ENCODE measurements around the gene RIPOR2. TPM values are rescaled to one million over a fixed set of nuclear protein-coding genes. Genes with fewer than 3 reads are reported as not detected.

Gene RIPOR2
- total and polyA plus RNA-seq, 10 of the 15 experiments (the other 5 are each of a cell fraction or from before 2014, with no cell fraction given) = 22.2 to 48.2 (median 34.7) TPM

GRCh38 chr6:24936641-24937317 lies 1.0 kb upstream of the RIPOR2 start (continued):
- TF ChIP-seq RB1 (IDR thresholded peaks at IDR 0.05; ENCODE audit: borderline replicate concordance) (peak; percentile 14; the same call in 1 of the 2 replicates), KAT2A (conservative IDR thresholded peaks at IDR 0.05; ENCODE audit: control insufficient read depth, low read depth, low read length) (no peak), YY1 (IDR thresholded peaks at IDR 0.05; ENCODE audit: low read depth, low read length) (peak; percentile 60), NFYB (IDR thresholded peaks at IDR 0.05; ENCODE audit: insufficient read depth, low read depth, low read length) (0 out of 2 replicates have a peak, but pooled peaks have one; percentile 42), TBL1XR1 (IDR thresholded peaks at IDR 0.05; ENCODE audit: low read depth, low read length) (peak; percentile 95), POLR2AphosphoS2 (IDR thresholded peaks at IDR 0.05; ENCODE audit: low read depth, low read length) (peak; percentile 21; the same call in 1 of the 2 replicates), FOXK2 (IDR thresholded peaks at IDR 0.05) (no peak), TAF1 (IDR thresholded peaks at IDR 0.05; ENCODE audit: borderline replicate concordance, low read depth, low read length) (0 out of 2 replicates have a peak, but pooled peaks have one; percentile 20), BMI1 (IDR thresholded peaks at IDR 0.05; ENCODE audit: borderline replicate concordance) (no peak), ZNF207 (IDR thresholded peaks at IDR 0.05; ENCODE audit: borderline replicate concordance) (no peak), POLR2AphosphoS5 (IDR thresholded peaks at IDR 0.05; ENCODE audit: low read length) (peak; percentile 73; the same call in 1 of the 2 replicates), SMAD5 (IDR thresholded peaks at IDR 0.05; ENCODE audit: low read depth) (no peak), RAD51 (IDR thresholded peaks at IDR 0.05) (no peak), IRF5 (IDR thresholded peaks at IDR 0.05; ENCODE audit: borderline replicate concordance) (no peak), DPF2 (IDR thresholded peaks at IDR 0.05) (peak; percentile 84), SREBF1 (IDR thresholded peaks at IDR 0.05; ENCODE audit: low read length) (no peak), ZZZ3 (IDR thresholded peaks at IDR 0.05; ENCODE audit: control insufficient read depth, insufficient read length, low read depth) (no peak), CEBPB (IDR thresholded peaks at IDR 0.05; ENCODE audit: borderline replicate concordance in 1 of 2, low read depth in 2 of 2, low read length in 2 of 2) (0 out of 4 replicates have a peak, but pooled peaks of 1 of the 2 experiments have one; percentile 42), TCF12 (IDR thresholded peaks at IDR 0.05; ENCODE audit: low read depth, low read length) (no peak), SMAD1 (IDR thresholded peaks at IDR 0.05; ENCODE audit: low read depth, partially characterized antibody) (no peak), NFXL1 (IDR thresholded peaks at IDR 0.05; ENCODE audit: borderline replicate concordance) (no peak), EZH2 (IDR thresholded peaks at IDR 0.05; ENCODE audit: borderline replicate concordance, control insufficient read depth, low read depth, low read length) (no peak), ZNF622 (IDR thresholded peaks at IDR 0.05) (no peak), RAD21 (IDR thresholded peaks at IDR 0.05; ENCODE audit: insufficient read depth, low read depth, low read length) (no peak), WRNIP1 (IDR thresholded peaks at IDR 0.05; ENCODE audit: borderline replicate concordance, low read depth, low read length) (no peak)
- TF ChIP-seq, protein P1, sequence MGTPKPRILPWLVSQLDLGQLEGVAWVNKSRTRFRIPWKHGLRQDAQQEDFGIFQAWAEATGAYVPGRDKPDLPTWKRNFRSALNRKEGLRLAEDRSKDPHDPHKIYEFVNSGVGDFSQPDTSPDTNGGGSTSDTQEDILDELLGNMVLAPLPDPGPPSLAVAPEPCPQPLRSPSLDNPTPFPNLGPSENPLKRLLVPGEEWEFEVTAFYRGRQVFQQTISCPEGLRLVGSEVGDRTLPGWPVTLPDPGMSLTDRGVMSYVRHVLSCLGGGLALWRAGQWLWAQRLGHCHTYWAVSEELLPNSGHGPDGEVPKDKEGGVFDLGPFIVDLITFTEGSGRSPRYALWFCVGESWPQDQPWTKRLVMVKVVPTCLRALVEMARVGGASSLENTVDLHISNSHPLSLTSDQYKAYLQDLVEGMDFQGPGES (IDR thresholded peaks at IDR 0.05) = no peak
- TF ChIP-seq, protein P2, sequence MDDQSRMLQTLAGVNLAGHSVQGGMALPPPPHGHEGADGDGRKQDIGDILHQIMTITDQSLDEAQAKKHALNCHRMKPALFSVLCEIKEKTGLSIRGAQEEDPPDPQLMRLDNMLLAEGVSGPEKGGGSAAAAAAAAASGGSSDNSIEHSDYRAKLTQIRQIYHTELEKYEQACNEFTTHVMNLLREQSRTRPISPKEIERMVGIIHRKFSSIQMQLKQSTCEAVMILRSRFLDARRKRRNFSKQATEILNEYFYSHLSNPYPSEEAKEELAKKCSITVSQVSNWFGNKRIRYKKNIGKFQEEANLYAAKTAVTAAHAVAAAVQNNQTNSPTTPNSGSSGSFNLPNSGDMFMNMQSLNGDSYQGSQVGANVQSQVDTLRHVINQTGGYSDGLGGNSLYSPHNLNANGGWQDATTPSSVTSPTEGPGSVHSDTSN (IDR thresholded peaks at IDR 0.05; ENCODE audit: insufficient replicate concordance, low read depth, low read length) = no peak
- TF ChIP-seq, protein P3, sequence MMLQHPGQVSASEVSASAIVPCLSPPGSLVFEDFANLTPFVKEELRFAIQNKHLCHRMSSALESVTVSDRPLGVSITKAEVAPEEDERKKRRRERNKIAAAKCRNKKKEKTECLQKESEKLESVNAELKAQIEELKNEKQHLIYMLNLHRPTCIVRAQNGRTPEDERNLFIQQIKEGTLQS (IDR thresholded peaks at IDR 0.05; ENCODE audit: borderline replicate concordance, extremely low read depth, low read depth, low read length) = no peak
